ENCODE data around the gene MRPL10. TPM values are rescaled to one million over a fixed set of nuclear protein-coding genes. Genes with fewer than 3 reads are reported as not detected.

MRPL10 gene
- total RNA-seq, 2 experiments from 2014 or later: 49.0 to 51.4 TPM

- Mint-ChIP-seq H3K27me3 (peaks cover 44% of the 10 kb centered on the region), H3K36me3 (ENCODE audit: low read depth) (no peaks in the 10 kb centered on the region), H3K4me1 (ENCODE audit: low read depth) (peaks cover 10% of the 10 kb centered on the region), H3K27ac (no peak overlapping the region), H3K9me3 (no peaks in the 10 kb centered on the region), H3K4me3 (no peak overlapping the region)
- no peak for ATAC-seq (ENCODE audit: poor library complexity)
- CTCF ChIA-PET: no interaction called here
- Histone ChIP-seq H3K4me3 (ENCODE audit: low read length) (no peak overlapping the region), H3K9me3 (ENCODE audit: control insufficient read depth in 1 of 2, insufficient read depth in 1 of 2, low read length in 2 of 2) (peaks cover 0 to 8% of the 10 kb centered on the region in 2 experiments), H3K36me3 (ENCODE audit: insufficient read depth, low read length) (no peaks in the 10 kb centered on the region), H3K27ac (ENCODE audit: low read depth in 1 of 2, low read length in 2 of 2) (no peak overlapping the region), H3K4me1 (ENCODE audit: insufficient read depth, low read length) (peaks cover 15% of the 10 kb centered on the region), H3K27me3 (ENCODE audit: control insufficient read depth in 1 of 2, insufficient read depth in 2 of 2, low read length in 2 of 2) (peaks cover 22 to 32% of the 10 kb centered on the region in 2 experiments)
- no peak for TF ChIP-seq CTCF (IDR thresholded peaks at IDR 0.05)
- no peak for DNase-seq
- intact Hi-C loops (cut with DNase I, micrococcal nuclease): no loop called here
- POLR2A ChIA-PET: no interaction called here
These were observed 36.6 kb upstream of the MRPL10 start for GRCh38 chr17:47867813-47868533.

- Histone ChIP-seq H3K27ac (ENCODE audit: low read depth in 1 of 2, low read length in 2 of 2) (no peak overlapping the region), H3K36me3 (ENCODE audit: insufficient read depth, low read length) (no peaks in the 10 kb centered on the region), H3K4me3 (ENCODE audit: low read length) (no peak overlapping the region), H3K9me3 (ENCODE audit: control insufficient read depth in 1 of 2, insufficient read depth in 1 of 2, low read length in 2 of 2) (no peaks in the 10 kb centered on the region), H3K27me3 (ENCODE audit: control insufficient read depth in 1 of 2, insufficient read depth in 2 of 2, low read length in 2 of 2) (peaks cover 12 to 22% of the 10 kb centered on the region in 2 experiments), H3K4me1 (ENCODE audit: insufficient read depth, low read length) (peaks cover 20% of the 10 kb centered on the region)
- Mint-ChIP-seq H3K27ac (no peak overlapping the region), H3K9me3 (no peaks in the 10 kb centered on the region), H3K36me3 (ENCODE audit: low read depth) (no peaks in the 10 kb centered on the region), H3K4me3 (no peak overlapping the region), H3K27me3 (peaks cover 37% of the 10 kb centered on the region), H3K4me1 (ENCODE audit: low read depth) (peaks cover 16% of the 10 kb centered on the region)
- DNase-seq (no peak), ATAC-seq (ENCODE audit: poor library complexity) (no peak)
- intact Hi-C loops (cut with DNase I, micrococcal nuclease): no loop called here
- CTCF ChIA-PET: no interaction called here
- POLR2A ChIA-PET: no interaction called here
- no peak for TF ChIP-seq CTCF (IDR thresholded peaks at IDR 0.05)
These were observed 35.6 kb upstream of the MRPL10 start for GRCh38 chr17:47866941-47867340.

- POLR2A ChIA-PET: no interaction called here
These were observed 33.5 kb upstream of the MRPL10 start for GRCh38 chr17:47864791-47865216.

More at GRCh38 chr17:47864791-47865216, 33.5 kb upstream of the MRPL10 start:
- H3K4me1 ChIP-seq (ENCODE audit: insufficient read depth, low read length): peaks cover 20% of the 10 kb centered on the region
- H3K4me3 ChIP-seq (ENCODE audit: low read length): no peak overlapping the region
- DNase-seq: no peak
- intact Hi-C loops (cut with DNase I, micrococcal nuclease): no loop called here
- H3K27ac Mint-ChIP-seq: no peak overlapping the region
- no peak overlapping the region for H3K4me3 Mint-ChIP-seq
- peaks cover 2 to 8% of the 10 kb centered on the region in 2 experiments for H3K27me3 ChIP-seq (ENCODE audit: control insufficient read depth in 1 of 2, insufficient read depth in 2 of 2, low read length in 2 of 2)
- peaks cover 21% of the 10 kb centered on the region for H3K27me3 Mint-ChIP-seq
- H3K27ac ChIP-seq (ENCODE audit: low read depth in 1 of 2, low read length in 2 of 2): no peak overlapping the region
- H3K9me3 Mint-ChIP-seq: no peaks in the 10 kb centered on the region
- H3K36me3 Mint-ChIP-seq (ENCODE audit: low read depth): no peaks in the 10 kb centered on the region
- no peaks in the 10 kb centered on the region for H3K36me3 ChIP-seq (ENCODE audit: insufficient read depth, low read length)
- no peak for ATAC-seq (ENCODE audit: poor library complexity)
- CTCF ChIA-PET: interaction anchor here (0.8 kb wide), 1 partner anchor 22 kb away, joined by 3 read pairs; no protein-coding TSS in a partner anchor
- H3K9me3 ChIP-seq (ENCODE audit: control insufficient read depth in 1 of 2, insufficient read depth in 1 of 2, low read length in 2 of 2): no peaks in the 10 kb centered on the region
- H3K4me1 Mint-ChIP-seq (ENCODE audit: low read depth): peaks cover 16% of the 10 kb centered on the region
- no peak for TF ChIP-seq CTCF (IDR thresholded peaks at IDR 0.05)
